ENCODE data around the gene FBXL19. TPM values are rescaled to one million over a fixed set of nuclear protein-coding genes. Genes with fewer than 3 reads are reported as not detected.
A peak's percentile ranks its signal among the peaks of the same experiment; 100 is the strongest.
"Not testable (repeated sequence)": the region's sequence is repeated elsewhere in the genome, so short reads cannot be mapped to it uniquely, and the experiment has no call there.

The FBXL19 gene
- total RNA-seq, 4 donors from 2014 or later = 4.7 to 9.1 (median 6.9) TPM

DNA sequence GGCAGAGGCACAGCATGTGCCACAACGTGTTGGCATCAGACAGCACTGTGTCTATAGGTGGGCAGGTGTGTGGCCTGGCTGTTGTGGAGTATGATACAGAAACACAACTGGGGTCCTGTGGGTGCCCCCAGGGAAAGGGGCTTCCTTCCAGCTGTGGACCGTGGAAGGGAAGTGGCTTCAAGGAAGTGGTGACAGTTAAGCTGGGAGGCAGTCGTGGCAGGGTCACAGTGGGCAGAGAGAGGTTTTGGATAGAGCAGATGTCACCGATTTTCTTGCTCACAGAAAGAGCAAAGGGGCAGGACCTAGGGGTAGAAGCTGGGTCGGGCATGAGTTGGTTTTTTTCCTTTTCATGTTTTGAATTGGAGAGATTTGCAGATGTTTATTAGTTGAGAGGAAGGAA lies 14.3 kb downstream of the FBXL19 start:
- ATAC-seq (ENCODE audit: low FRiP score) (no peak), DNase-seq (ENCODE audit: low spot score) (no peak)
- TF ChIP-seq, protein P1, sequence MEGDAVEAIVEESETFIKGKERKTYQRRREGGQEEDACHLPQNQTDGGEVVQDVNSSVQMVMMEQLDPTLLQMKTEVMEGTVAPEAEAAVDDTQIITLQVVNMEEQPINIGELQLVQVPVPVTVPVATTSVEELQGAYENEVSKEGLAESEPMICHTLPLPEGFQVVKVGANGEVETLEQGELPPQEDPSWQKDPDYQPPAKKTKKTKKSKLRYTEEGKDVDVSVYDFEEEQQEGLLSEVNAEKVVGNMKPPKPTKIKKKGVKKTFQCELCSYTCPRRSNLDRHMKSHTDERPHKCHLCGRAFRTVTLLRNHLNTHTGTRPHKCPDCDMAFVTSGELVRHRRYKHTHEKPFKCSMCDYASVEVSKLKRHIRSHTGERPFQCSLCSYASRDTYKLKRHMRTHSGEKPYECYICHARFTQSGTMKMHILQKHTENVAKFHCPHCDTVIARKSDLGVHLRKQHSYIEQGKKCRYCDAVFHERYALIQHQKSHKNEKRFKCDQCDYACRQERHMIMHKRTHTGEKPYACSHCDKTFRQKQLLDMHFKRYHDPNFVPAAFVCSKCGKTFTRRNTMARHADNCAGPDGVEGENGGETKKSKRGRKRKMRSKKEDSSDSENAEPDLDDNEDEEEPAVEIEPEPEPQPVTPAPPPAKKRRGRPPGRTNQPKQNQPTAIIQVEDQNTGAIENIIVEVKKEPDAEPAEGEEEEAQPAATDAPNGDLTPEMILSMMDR (IDR thresholded peaks at IDR 0.05) = no peak

DNA sequence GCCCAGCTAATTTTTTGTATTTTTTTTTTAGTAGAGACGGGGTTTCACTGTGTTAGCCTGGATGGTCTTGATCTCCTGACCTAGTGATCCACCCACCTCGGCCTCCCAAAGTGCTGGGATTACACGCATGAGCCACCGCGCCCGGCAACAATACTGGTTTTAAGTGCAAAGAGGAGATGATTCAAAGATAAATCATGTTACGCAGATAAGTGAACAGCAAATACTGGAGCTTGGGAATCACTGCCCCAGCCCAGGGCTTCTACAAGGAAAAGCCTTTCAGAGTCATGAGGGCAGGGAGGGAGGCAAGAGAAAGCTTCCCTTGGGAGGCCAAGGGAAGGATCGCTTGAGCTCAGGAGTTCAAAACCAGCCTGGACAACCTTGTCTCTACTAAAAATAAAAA lies 16.2 kb downstream of the FBXL19 start:
- DNase-seq (ENCODE audit: low spot score); ATAC-seq (ENCODE audit: low FRiP score): not testable (repeated sequence)

DNA sequence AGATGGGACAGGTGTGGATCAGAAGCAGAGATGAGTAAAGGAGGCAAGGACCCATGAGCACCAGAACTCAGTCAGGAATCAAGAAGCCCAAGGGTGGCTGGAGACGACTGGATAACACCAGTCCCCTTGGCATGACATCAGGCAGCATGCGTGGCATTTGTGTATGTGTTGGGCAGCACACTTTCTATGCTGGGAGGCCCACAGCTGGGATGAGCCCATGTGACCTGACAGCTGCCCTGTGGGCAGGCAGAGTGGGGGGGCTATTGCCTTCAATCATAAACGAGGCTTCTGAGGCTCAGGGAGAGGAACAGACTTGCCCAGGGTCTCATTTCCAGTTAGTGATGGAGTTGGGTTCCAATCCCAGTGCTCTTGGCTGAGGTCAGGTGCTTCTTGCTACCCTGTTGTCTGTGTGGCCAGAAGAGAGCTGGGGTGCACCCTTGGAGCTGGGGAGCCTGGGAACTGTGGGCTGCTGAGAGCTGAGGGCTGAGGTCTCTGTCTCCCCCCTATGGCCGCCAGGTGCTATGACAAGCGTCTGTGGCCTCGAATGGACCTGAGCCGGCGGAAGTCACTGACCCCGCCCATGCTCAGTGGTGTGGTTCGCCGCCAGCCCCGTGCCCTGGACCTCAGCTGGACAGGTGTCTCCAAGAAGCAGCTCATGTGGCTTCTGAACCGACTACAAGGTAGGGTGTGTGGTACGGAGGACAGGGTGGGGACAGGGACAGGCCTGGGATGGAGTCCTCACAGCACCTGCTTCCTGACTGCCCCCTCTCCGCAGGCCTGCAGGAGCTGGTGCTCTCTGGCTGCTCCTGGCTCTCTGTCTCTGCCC lies 18.4 kb downstream of the FBXL19 start:
- ATAC-seq (ENCODE audit: low FRiP score) (peak; percentile 87), DNase-seq (ENCODE audit: low spot score) (peak; percentile 39)
- TF ChIP-seq, protein P1 (IDR thresholded peaks at IDR 0.05) = peak in 2 of 3 donors; percentile 18 to 35

DNA sequence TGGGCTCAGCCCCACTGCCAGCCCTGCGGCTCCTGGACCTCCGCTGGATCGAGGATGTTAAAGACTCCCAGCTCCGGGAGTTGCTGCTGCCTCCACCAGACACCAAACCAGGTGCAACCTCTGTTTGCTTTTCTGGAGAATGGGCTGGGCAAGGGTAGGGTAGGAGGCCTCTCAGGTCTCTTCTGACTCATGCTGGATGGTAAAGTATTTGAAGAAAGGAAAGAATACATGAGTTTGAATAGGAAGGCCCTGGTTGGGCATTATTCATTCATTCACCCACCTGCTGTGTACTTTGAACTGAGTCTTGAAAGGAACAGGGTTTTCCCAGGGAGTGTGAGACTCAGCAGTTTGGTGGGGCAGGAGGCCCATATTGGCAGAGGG lies 19.0 kb downstream of the FBXL19 start:
- no peak for ATAC-seq (ENCODE audit: low FRiP score)
- no peak for DNase-seq (ENCODE audit: low spot score)
- TF ChIP-seq, protein P1 (IDR thresholded peaks at IDR 0.05) = no peak

DNA sequence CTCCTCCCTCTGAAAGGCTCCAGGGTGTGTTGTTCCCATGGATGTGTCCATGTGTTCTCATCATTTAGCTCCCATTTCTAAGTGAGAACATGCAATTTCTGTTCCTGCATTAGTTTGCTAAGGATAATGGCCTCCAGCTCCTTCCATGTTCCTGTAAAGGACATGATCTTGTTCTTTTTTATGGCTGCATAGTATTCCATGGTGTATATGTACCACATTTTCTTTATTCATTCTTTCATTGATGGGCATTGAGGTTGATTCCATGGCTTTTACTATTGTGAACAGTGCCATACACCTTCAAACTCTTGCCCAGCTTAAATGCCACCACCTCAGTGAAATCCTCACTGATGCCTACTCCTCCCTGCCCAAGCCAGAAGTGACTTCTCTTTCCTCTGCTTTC lies 21.0 kb downstream of the FBXL19 start:
- TF ChIP-seq, protein P1 (IDR thresholded peaks at IDR 0.05) = no peak
- no peak for ATAC-seq (ENCODE audit: low FRiP score)

DNA sequence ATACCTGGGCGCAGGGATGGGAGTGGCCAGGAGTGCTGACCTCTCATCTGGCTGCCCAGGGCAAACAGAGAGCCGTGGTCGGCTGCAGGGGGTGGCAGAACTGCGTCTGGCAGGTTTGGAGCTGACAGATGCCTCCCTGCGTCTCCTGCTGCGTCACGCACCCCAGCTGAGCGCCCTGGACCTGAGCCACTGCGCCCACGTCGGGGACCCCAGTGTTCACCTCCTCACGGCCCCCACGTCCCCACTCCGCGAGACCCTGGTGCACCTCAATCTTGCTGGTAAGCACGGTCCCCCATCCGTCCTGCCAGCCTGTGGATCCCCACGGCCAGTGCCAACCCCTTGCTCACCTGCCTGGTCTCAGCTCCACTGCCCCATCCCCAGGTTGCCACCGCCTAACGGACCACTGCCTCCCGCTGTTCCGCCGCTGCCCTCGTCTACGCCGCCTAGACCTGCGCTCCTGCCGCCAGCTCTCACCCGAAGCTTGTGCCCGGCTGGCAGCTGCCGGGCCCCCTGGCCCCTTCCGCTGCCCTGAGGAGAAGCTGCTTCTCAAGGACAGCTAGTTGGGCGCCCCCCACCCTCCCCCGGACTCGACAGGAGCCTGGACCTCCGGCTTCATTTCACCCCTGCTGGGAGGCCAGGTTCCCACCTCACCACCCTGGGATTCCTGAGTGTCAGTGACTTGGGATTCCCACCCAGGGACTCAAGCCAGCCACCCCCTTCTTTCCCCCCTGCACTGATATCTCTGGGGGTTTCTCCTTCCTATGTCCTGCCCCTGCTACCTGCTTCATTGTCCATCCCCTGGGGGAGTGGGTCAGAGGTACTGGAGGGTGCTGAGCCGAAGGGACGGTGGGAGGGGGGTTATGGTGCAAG lies 23.5 kb downstream of the FBXL19 start:
- ATAC-seq (ENCODE audit: low FRiP score) = no peak
- no peak for DNase-seq (ENCODE audit: low spot score)
- TF ChIP-seq, protein P1 (IDR thresholded peaks at IDR 0.05) = no peak

More for the DNA sequence above, 21.0 kb downstream of the FBXL19 start:
- DNase-seq (ENCODE audit: low spot score) = no peak

DNA sequence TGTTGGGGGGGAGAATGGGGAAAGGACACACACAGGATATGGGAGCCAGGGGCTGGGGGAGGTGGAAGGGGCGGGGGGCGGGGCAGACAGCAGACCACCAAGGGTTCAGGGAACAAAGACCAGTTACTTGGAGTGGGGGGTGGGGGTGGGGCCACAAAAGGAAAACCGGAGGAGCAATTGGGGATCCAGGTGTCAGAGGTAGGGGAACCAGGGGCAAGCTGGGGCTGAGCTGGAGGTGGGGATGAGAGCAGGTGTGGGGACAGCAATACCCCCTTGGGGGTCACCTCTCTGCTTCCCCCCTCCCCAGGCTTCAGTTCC lies 24.1 kb downstream of the FBXL19 start:
- ATAC-seq (ENCODE audit: low FRiP score) (no peak), DNase-seq (ENCODE audit: low spot score) (no peak)
- TF ChIP-seq, protein P1 (IDR thresholded peaks at IDR 0.05) = no peak
